Measurements from ENCODE around the gene IRF7.

IRF7 gene

GRCh38 chr11:609341-609811, 6.4 kb downstream of the IRF7 start:
- POLR2A ChIA-PET = no interaction called here
- DNase-seq (ENCODE audit: extremely low spot score) = no peak
- no peak for TF ChIP-seq CTCF (IDR thresholded peaks at IDR 0.05; ENCODE audit: control extremely low read depth, extremely low read depth, low read depth, missing control alignments)
- CTCF ChIA-PET = no interaction called here

- ChIA-PET CTCF (interaction anchor here (1.2 kb wide), 1 partner anchor 54 kb away, joined by 3 read pairs; no protein-coding TSS in a partner anchor), POLR2A (no interaction called here)
- TF ChIP-seq CTCF (IDR thresholded peaks at IDR 0.05; ENCODE audit: control extremely low read depth, extremely low read depth, low read depth, missing control alignments) = no peak
- DNase-seq (ENCODE audit: extremely low spot score) = no peak
These were observed 6.9 kb downstream of the IRF7 start for GRCh38 chr11:608791-609251.

- no peak for DNase-seq (ENCODE audit: extremely low spot score)
- TF ChIP-seq CTCF (IDR thresholded peaks at IDR 0.05; ENCODE audit: control extremely low read depth, extremely low read depth, low read depth, missing control alignments) = no peak
- POLR2A ChIA-PET = no interaction called here
- CTCF ChIA-PET = interaction anchor here (1.1 to 1.2 kb wide), 2 partner anchors 19 to 53 kb away, joined by 3 to 4 read pairs; no protein-coding TSS in a partner anchor
These were observed 7.6 kb downstream of the IRF7 start for GRCh38 chr11:607971-608659.

- ChIA-PET CTCF (interaction anchor here (0.6 to 1.2 kb wide), 4 partner anchors 18 to 116 kb away, joined by 3 to 4 read pairs (median 3); no protein-coding TSS in a partner anchor), POLR2A (no interaction called here)
- no peak for TF ChIP-seq CTCF (IDR thresholded peaks at IDR 0.05; ENCODE audit: control extremely low read depth, extremely low read depth, low read depth, missing control alignments)
- no peak for DNase-seq (ENCODE audit: extremely low spot score)
These were observed 8.6 kb downstream of the IRF7 start for GRCh38 chr11:607020-607780.

- no peak for DNase-seq (ENCODE audit: extremely low spot score)
- POLR2A ChIA-PET = no interaction called here
- CTCF ChIA-PET = interaction anchor here (0.6 to 1.0 kb wide), 2 partner anchors 31 to 116 kb away, joined by 3 read pairs; no protein-coding TSS in a partner anchor
- no peak for TF ChIP-seq CTCF (IDR thresholded peaks at IDR 0.05; ENCODE audit: control extremely low read depth, extremely low read depth, low read depth, missing control alignments)
These were observed 9.5 kb downstream of the IRF7 start for GRCh38 chr11:606245-606644.

- CTCF ChIA-PET = no interaction called here
- TF ChIP-seq CTCF (IDR thresholded peaks at IDR 0.05; ENCODE audit: control extremely low read depth, extremely low read depth, low read depth, missing control alignments) = no peak
- no peak for DNase-seq (ENCODE audit: extremely low spot score)
- POLR2A ChIA-PET = no interaction called here
These were observed 10.2 kb downstream of the IRF7 start for GRCh38 chr11:605286-606129.

Data from GM10248 (cell line).